ENCODE results near the gene GRIN2B. TPM values are rescaled to one million over a fixed set of nuclear protein-coding genes. Genes with fewer than 3 reads are reported as not detected.

GRIN2B gene
- total RNA-seq, 3 donors from 2014 or later, result 0.32 to 0.80 (median 0.57) TPM

DNA sequence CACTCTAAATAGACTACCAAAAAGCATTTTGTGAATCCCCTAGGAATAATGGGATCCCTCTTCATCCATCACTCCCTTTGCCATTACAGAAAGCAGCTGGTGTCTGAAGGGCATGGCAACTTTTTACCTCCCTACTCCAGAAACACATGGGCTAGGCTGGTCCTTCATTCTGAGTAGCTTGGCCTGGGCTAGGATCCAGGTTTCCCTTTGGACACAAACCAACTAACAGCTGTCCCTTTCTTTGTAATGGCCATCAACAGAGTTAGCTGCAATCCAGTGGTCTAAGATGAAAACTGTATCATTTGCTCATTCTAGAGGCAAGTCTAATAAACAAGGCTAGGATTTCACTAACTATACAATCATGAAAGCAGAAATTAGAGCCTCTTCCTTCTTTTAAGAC lies 7.4 kb downstream of the GRIN2B start:
- no peaks in the 10 kb centered on the region for H3K9me3 ChIP-seq
- intact Hi-C loops (cut with DNase I, micrococcal nuclease), result no loop called here
- no peak for ATAC-seq
- TF ChIP-seq, protein P1, sequence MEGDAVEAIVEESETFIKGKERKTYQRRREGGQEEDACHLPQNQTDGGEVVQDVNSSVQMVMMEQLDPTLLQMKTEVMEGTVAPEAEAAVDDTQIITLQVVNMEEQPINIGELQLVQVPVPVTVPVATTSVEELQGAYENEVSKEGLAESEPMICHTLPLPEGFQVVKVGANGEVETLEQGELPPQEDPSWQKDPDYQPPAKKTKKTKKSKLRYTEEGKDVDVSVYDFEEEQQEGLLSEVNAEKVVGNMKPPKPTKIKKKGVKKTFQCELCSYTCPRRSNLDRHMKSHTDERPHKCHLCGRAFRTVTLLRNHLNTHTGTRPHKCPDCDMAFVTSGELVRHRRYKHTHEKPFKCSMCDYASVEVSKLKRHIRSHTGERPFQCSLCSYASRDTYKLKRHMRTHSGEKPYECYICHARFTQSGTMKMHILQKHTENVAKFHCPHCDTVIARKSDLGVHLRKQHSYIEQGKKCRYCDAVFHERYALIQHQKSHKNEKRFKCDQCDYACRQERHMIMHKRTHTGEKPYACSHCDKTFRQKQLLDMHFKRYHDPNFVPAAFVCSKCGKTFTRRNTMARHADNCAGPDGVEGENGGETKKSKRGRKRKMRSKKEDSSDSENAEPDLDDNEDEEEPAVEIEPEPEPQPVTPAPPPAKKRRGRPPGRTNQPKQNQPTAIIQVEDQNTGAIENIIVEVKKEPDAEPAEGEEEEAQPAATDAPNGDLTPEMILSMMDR (IDR thresholded peaks at IDR 0.05), result no peak
- no peak overlapping the region for H3K4me3 ChIP-seq
- H3K4me1 ChIP-seq (ENCODE audit: low read depth), result no peaks in the 10 kb centered on the region
- DNase-seq, result no peak
- H3K36me3 ChIP-seq (ENCODE audit: low read depth), result no peaks in the 10 kb centered on the region

DNA sequence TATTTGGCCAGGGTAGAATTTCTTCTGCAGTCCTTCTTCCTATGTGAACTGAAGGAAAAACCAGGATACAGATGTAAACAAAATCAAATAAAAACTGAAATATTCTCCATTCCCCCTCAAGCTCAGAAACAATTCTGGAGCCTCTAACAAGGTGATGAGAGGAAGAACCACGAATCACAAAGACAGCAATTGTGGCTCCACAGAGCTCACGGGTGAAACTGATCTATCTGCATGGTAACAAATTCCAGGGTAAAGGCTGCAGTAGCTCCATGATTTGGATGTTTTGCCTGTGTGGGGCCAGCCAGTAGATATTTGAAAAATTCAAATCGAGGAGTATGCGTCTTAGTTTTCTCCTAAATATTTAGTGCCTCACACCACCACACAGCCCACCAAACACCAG lies 10.6 kb downstream of the GRIN2B start:
- TF ChIP-seq, protein P1 (IDR thresholded peaks at IDR 0.05), result no peak
- Histone ChIP-seq H3K36me3 (ENCODE audit: low read depth) (no peaks in the 10 kb centered on the region), H3K4me1 (ENCODE audit: low read depth) (no peaks in the 10 kb centered on the region), H3K9me3 (no peaks in the 10 kb centered on the region), H3K4me3 (no peak overlapping the region)
- intact Hi-C loops (cut with DNase I, micrococcal nuclease), result no loop called here
- no peak for ATAC-seq
- no peak for DNase-seq

DNA sequence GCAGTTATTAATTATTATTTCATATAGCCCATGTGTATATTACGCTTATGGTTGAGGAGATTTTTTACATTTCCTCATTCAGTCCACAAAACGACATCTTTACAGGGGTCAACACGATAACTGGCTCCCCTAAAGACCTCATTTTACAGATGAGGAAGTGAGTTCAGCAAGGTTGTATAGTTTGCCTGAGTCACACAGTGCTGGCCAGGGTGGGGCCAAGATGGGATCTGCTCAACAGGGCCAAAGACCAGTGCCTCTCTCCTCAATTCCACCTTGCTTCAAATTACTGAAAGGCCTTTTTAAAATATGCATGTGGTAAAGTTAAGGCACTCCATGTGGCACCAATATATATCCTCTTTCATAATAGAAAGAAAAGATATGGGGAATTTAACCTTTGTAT lies 13.1 kb downstream of the GRIN2B start:
- H3K36me3 ChIP-seq (ENCODE audit: low read depth), result no peaks in the 10 kb centered on the region
- TF ChIP-seq, protein P1 (IDR thresholded peaks at IDR 0.05), result no peak
- H3K4me1 ChIP-seq (ENCODE audit: low read depth), result no peaks in the 10 kb centered on the region
- intact Hi-C loops (cut with DNase I, micrococcal nuclease), result no loop called here
- no peaks in the 10 kb centered on the region for H3K9me3 ChIP-seq
- H3K4me3 ChIP-seq, result no peak overlapping the region
- ATAC-seq (peak; percentile 76), DNase-seq (no peak)

DNA sequence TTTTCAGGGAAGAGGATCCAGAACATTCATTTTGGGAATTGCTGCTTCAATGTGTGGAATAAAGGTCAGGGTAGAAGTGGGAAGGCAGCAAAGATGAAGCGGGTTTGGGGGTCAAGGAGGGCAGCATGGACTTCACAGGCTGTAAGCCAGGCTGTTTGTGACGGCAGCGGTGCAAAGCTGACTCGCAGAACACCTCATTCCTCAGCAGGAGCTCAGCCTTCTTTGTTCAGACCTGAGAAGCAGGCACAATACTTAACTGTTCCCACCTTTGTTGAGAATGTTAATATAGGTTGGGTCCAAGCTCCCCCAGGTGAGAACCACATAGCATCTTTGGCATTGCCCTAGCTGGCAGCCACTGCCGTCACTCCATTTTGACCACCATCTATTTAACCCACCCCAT lies 16.7 kb downstream of the GRIN2B start:
- H3K4me3 ChIP-seq, result no peak overlapping the region
- TF ChIP-seq, protein P1 (IDR thresholded peaks at IDR 0.05), result no peak
- no peaks in the 10 kb centered on the region for H3K36me3 ChIP-seq (ENCODE audit: low read depth)
- intact Hi-C loops (cut with DNase I, micrococcal nuclease), result no loop called here
- no peaks in the 10 kb centered on the region for H3K9me3 ChIP-seq
- DNase-seq (no peak), ATAC-seq (no peak)
- no peaks in the 10 kb centered on the region for H3K4me1 ChIP-seq (ENCODE audit: low read depth)

DNA sequence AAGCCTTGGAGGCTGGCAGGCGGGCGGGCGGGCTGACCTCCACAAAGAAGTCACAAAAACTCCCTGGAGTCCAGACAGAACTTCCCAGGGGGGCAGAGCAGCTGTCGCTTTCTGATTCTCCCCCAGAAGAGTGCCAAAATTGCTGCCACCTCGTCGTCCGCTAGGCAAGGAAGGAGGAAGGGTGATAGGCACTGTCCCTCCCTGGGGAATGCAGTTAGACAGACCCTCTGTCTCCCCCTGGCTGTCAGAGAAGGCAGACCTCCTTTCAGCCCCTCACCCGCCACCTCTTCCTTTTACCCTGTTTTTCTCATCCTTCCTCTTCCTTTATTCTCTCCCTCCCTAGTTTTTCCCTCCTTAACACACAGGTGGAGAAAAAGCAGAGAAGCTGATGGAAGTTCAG lies 18.7 kb downstream of the GRIN2B start:
- no peaks in the 10 kb centered on the region for H3K4me1 ChIP-seq (ENCODE audit: low read depth)
- TF ChIP-seq, protein P1 (IDR thresholded peaks at IDR 0.05), result no peak
- intact Hi-C loops (cut with DNase I, micrococcal nuclease), result no loop called here
- H3K4me3 ChIP-seq, result no peak overlapping the region
- H3K9me3 ChIP-seq, result no peaks in the 10 kb centered on the region
- ATAC-seq (no peak), DNase-seq (no peak)
- no peaks in the 10 kb centered on the region for H3K36me3 ChIP-seq (ENCODE audit: low read depth)

DNA sequence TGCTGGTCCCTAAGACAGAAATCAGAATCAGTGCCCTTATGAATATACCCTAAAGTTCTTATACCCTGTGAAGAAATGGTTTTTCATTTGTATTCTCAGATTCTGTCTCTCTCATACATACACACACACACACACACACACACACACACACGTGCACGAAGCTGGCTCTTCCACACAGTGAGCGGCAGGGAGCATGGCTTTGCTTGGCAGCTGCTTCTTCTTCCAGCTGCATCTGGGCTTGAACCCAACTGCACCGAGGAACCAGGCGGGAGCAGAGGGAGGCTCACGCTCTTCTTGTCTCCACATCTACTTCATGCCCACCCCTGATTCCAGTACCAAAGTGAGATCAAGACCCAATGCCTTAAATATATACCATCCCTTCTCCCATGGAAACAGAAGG lies 19.4 kb downstream of the GRIN2B start:
- DNase-seq, result no peak
- H3K36me3 ChIP-seq (ENCODE audit: low read depth), result no peaks in the 10 kb centered on the region
- no peaks in the 10 kb centered on the region for H3K9me3 ChIP-seq
- H3K4me3 ChIP-seq, result no peak overlapping the region
- TF ChIP-seq, protein P1 (IDR thresholded peaks at IDR 0.05), result no peak
- no peak for ATAC-seq
- intact Hi-C loops (cut with DNase I, micrococcal nuclease), result no loop called here
- H3K4me1 ChIP-seq (ENCODE audit: low read depth), result no peaks in the 10 kb centered on the region

All from mucosa of descending colon (tissue), 3 donors.